ENCODE results near the gene FEN1. TPM values are rescaled to one million over a fixed set of nuclear protein-coding genes. Genes with fewer than 3 reads are reported as not detected.
A peak's percentile ranks its signal among the peaks of the same experiment; 100 is the strongest.

Gene FEN1
- total RNA-seq, 1 experiment from 2014 or later = 89.5 TPM

DNA sequence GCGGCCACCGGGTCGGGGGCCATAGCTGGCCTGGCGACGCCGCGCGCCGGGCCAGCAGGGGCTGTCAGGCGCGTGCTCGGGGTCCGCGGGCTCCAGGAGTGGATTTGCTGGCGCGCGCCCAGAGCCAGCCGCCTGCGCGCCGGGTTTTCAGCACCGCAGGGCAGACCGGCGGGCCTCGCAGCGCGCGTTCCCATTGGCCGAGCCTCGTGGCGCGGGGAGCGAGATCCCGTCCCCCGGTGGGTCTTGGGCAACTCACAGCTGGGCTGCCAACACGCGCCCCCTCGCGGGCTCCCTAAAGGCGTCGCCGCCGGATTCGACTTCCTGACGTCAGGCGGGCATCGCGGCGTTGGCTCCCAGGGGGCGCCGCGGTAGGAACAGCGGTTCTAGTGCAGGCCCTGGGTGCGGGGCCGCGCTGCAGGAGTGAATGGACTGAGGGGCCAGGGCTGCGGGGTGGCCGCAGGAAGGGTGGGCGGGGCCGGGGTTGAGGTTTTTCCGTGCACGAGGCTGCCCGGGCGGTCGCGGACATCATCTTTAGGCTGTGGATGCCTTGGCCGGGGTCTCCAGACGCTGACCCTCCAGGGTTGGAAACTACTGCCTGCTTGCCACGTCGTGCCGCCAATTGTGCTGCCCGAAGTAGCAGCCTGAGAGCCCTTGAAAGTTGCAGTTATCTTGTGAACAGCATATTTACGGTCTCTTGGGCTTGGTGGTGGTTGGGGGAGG lies 24.2 kb downstream of the FEN1 start, which contains the start of gene FADS1:
Gene FADS1, minus strand, starts transcription at position 268 of the 720 bp plus-strand sequence. Its CDS starts 74 bp downstream, at position 194.
- POLR2A ChIA-PET = interaction anchor here (0.6 to 3.5 kb wide), 2 partner anchors 11 to 229 kb away, joined by 3 to 15 read pairs; no protein-coding TSS in a partner anchor
- Histone ChIP-seq H3K79me2 (ENCODE audit: insufficient read depth, low read length) (peaks cover 9% of the 10 kb centered on the region), H3K4me1 (ENCODE audit: control insufficient read depth in 1 of 2, insufficient read depth in 2 of 2, low read length in 2 of 2) (peaks cover 32 to 57% of the 10 kb centered on the region in 2 experiments), H3K9me3 (ENCODE audit: control insufficient read depth in 1 of 2, insufficient read depth in 1 of 2, low read depth in 1 of 2, low read length in 2 of 2) (no peaks in the 10 kb centered on the region), H3K27me3 (ENCODE audit: insufficient read depth, low read length) (no peaks in the 10 kb centered on the region), H3K36me3 (ENCODE audit: control insufficient read depth in 1 of 2, insufficient read depth in 2 of 2, low read length in 2 of 2) (peaks cover 0 to 6% of the 10 kb centered on the region in 2 experiments; a peak in 2 of 4 replicates), H2AFZ (ENCODE audit: low read depth, low read length, poor library complexity, severe bottlenecking) (no peak within 1 kb of the TSS), H3K27ac (ENCODE audit: low read depth, low read length) (peak within 1 kb of the TSS; percentile 96), H3K4me3 (replicated peaks in 1 of 2; ENCODE audit: low read depth in 1 of 2, low read length in 2 of 2) (peak within 1 kb of the TSS; percentile 85 to 89), H4K20me1 (ENCODE audit: insufficient read depth) (no peaks in the 10 kb centered on the region), H3K9me2 (ENCODE audit: insufficient read depth) (no peaks in the 10 kb centered on the region), H3K4me2 (ENCODE audit: low read length) (peak within 1 kb of the TSS; percentile 80), H3K9ac (ENCODE audit: low read length) (peak within 1 kb of the TSS; percentile 98)
- no TSS peak for BruUV-seq (replicated peaks)
- DNase-seq (ENCODE audit: low read depth, low spot score) (peak; percentile 91), ATAC-seq (peak; percentile 57)
- intact Hi-C loops (cut with micrococcal nuclease) = no loop called here
- CTCF ChIA-PET = interaction anchor here (0.7 to 4.0 kb wide), 4 partner anchors 20 to 265 kb away, joined by 3 to 22 read pairs (median 4); no protein-coding TSS in a partner anchor
- RAD21 ChIA-PET (ENCODE audit: low non-redundant PET in 1 of 2, low total read pairs in 2 of 2, uncharacterized antibody in 2 of 2, unreplicated experiment in 2 of 2) = no interaction called here
- TF ChIP-seq YY1 (IDR thresholded peaks at IDR 0.05; ENCODE audit: extremely low read depth, insufficient replicate concordance, low read depth, low read length) (peak; percentile 18), EZH2phosphoT487 (IDR thresholded peaks at IDR 0.05; ENCODE audit: borderline replicate concordance) (no peak), ZNF274 (IDR thresholded peaks at IDR 0.05; ENCODE audit: low read depth, low read length) (no peak), SP1 (IDR thresholded peaks at IDR 0.05; ENCODE audit: low read depth) (no peak), EGR1 (IDR thresholded peaks at IDR 0.05; ENCODE audit: low read depth) (no peak), ZFX (IDR thresholded peaks at IDR 0.05) (peak; percentile 35; the same call in 1 of the 2 replicates), RAD21 (IDR thresholded peaks at IDR 0.05; ENCODE audit: low read depth) (no peak), CEBPB (IDR thresholded peaks at IDR 0.05; ENCODE audit: low read depth) (no peak), CBX3 (IDR thresholded peaks at IDR 0.05; ENCODE audit: low read depth) (no peak), EZH2 (IDR thresholded peaks at IDR 0.05) (no peak), JUND (IDR thresholded peaks at IDR 0.05) (no peak), POLR2A (IDR thresholded peaks at IDR 0.05; ENCODE audit: borderline replicate concordance, extremely low read depth, insufficient read depth, insufficient read length) (peak; percentile 68), FOSL1 (IDR thresholded peaks at IDR 0.05; ENCODE audit: low read depth) (no peak), TCF7L2 (IDR thresholded peaks at IDR 0.05; ENCODE audit: borderline replicate concordance, extremely low read depth, insufficient read depth, insufficient read length) (peak; percentile 39)
- TF ChIP-seq, protein P1, sequence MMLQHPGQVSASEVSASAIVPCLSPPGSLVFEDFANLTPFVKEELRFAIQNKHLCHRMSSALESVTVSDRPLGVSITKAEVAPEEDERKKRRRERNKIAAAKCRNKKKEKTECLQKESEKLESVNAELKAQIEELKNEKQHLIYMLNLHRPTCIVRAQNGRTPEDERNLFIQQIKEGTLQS (IDR thresholded peaks at IDR 0.05) = no peak
- TF ChIP-seq, protein P2, sequence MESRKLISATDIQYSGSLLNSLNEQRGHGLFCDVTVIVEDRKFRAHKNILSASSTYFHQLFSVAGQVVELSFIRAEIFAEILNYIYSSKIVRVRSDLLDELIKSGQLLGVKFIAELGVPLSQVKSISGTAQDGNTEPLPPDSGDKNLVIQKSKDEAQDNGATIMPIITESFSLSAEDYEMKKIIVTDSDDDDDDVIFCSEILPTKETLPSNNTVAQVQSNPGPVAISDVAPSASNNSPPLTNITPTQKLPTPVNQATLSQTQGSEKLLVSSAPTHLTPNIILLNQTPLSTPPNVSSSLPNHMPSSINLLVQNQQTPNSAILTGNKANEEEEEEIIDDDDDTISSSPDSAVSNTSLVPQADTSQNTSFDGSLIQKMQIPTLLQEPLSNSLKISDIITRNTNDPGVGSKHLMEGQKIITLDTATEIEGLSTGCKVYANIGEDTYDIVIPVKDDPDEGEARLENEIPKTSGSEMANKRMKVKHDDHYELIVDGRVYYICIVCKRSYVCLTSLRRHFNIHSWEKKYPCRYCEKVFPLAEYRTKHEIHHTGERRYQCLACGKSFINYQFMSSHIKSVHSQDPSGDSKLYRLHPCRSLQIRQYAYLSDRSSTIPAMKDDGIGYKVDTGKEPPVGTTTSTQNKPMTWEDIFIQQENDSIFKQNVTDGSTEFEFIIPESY (IDR thresholded peaks at IDR 0.05; ENCODE audit: extremely low read depth, insufficient replicate concordance, low read length) = peak; percentile 68
- TF ChIP-seq, protein P3, sequence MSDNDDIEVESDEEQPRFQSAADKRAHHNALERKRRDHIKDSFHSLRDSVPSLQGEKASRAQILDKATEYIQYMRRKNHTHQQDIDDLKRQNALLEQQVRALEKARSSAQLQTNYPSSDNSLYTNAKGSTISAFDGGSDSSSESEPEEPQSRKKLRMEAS (IDR thresholded peaks at IDR 0.05) = no peak
- TF ChIP-seq, protein P4, sequence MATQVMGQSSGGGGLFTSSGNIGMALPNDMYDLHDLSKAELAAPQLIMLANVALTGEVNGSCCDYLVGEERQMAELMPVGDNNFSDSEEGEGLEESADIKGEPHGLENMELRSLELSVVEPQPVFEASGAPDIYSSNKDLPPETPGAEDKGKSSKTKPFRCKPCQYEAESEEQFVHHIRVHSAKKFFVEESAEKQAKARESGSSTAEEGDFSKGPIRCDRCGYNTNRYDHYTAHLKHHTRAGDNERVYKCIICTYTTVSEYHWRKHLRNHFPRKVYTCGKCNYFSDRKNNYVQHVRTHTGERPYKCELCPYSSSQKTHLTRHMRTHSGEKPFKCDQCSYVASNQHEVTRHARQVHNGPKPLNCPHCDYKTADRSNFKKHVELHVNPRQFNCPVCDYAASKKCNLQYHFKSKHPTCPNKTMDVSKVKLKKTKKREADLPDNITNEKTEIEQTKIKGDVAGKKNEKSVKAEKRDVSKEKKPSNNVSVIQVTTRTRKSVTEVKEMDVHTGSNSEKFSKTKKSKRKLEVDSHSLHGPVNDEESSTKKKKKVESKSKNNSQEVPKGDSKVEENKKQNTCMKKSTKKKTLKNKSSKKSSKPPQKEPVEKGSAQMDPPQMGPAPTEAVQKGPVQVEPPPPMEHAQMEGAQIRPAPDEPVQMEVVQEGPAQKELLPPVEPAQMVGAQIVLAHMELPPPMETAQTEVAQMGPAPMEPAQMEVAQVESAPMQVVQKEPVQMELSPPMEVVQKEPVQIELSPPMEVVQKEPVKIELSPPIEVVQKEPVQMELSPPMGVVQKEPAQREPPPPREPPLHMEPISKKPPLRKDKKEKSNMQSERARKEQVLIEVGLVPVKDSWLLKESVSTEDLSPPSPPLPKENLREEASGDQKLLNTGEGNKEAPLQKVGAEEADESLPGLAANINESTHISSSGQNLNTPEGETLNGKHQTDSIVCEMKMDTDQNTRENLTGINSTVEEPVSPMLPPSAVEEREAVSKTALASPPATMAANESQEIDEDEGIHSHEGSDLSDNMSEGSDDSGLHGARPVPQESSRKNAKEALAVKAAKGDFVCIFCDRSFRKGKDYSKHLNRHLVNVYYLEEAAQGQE (IDR thresholded peaks at IDR 0.05; ENCODE audit: low read depth) = no peak
- TF ChIP-seq, protein P5, sequence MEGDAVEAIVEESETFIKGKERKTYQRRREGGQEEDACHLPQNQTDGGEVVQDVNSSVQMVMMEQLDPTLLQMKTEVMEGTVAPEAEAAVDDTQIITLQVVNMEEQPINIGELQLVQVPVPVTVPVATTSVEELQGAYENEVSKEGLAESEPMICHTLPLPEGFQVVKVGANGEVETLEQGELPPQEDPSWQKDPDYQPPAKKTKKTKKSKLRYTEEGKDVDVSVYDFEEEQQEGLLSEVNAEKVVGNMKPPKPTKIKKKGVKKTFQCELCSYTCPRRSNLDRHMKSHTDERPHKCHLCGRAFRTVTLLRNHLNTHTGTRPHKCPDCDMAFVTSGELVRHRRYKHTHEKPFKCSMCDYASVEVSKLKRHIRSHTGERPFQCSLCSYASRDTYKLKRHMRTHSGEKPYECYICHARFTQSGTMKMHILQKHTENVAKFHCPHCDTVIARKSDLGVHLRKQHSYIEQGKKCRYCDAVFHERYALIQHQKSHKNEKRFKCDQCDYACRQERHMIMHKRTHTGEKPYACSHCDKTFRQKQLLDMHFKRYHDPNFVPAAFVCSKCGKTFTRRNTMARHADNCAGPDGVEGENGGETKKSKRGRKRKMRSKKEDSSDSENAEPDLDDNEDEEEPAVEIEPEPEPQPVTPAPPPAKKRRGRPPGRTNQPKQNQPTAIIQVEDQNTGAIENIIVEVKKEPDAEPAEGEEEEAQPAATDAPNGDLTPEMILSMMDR (IDR thresholded peaks at IDR 0.05 in 2 of 3, conservative IDR thresholded peaks at IDR 0.05 in 1 of 3; ENCODE audit: borderline replicate concordance in 1 of 3, insufficient read depth in 1 of 3, low read depth in 2 of 3, low read length in 2 of 3) = peak in 2 of 3 experiments; percentile 41 to 64; a peak in 3 of 6 replicates

Data from HCT116 (cell line).